GM12878 (cell line): ENCODE measurements around the gene KRTAP10-8. TPM values are rescaled to one million over a fixed set of nuclear protein-coding genes. Genes with fewer than 3 reads are reported as not detected.

ENCODE experiments used
- ATAC-seq: fragments of 200-7000 bp; cut with Tn5 transposase; 3 replicates; pipeline ENCODE4 v1.9.1; 2020; ENCODE audit warnings: mild to moderate bottlenecking, moderate library complexity
- BruUV-seq: library from RNA; stranded (reverse); fragments of 400-500 nt; replicated peaks from 2 replicates; lab custom pipeline; 2021; lab: Mats Ljungman, UMichigan
- CTCF ChIA-PET: fragments of 300-600 bp; sonication (Branson Sonifier 250); formaldehyde crosslinking; extraction: SDS; loops from one replicate; lab custom pipeline; 2021; ENCODE audit warnings: inconsistent platforms; lab: Yijun Ruan, JAX
- POLR2A ChIA-PET: fragments of 350-600 bp; formaldehyde crosslinking; extraction: SDS; loops from one replicate; lab custom pipeline; 2021; ENCODE audit warnings: inconsistent platforms; lab: Charles Lee
- RAD21 ChIA-PET: fragments of 300-600 bp; sonication (Branson Sonifier 250); formaldehyde crosslinking; loops from one replicate; lab custom pipeline; 2023; ENCODE audit warnings: antibody characterized with exemption; ENCODE audit not compliant: unreplicated experiment; lab: Charles Lee
- SMC1A ChIA-PET: fragments of 300-600 bp; sonication (Branson Sonifier 250); formaldehyde crosslinking; loops from one replicate; lab custom pipeline; 2023; ENCODE audit not compliant: unreplicated experiment, uncharacterized antibody; lab: Charles Lee
- DNase-seq: peaks from one replicate; pipeline ENCODE4 v3.0.0-alpha.2; 2011; ENCODE audit warnings: low read depth, low spot score
- FAIRE-seq: peaks from 3 replicates; lab custom pipeline; 2011; peaks lifted over from hg19 to GRCh38; lab: Jason Lieb, UNC
- H2AFZ ChIP-seq: 2 replicates; pipeline ENCODE4 v1.6.0; 2011; ENCODE audit warnings: low read depth, low read length, control low read depth; ENCODE audit not compliant: control insufficient read depth
- H3K27ac ChIP-seq: 2 replicates; pipeline ENCODE4 v1.5.1; 2011; ENCODE audit warnings: control low read depth; ENCODE audit not compliant: control insufficient read depth, insufficient read depth
- H3K27me3 ChIP-seq, 2 experiments: replicated peaks in 1 of 2; 2 replicates each; pipeline versions ENCODE4 v1.6.0 to v1.6.1; 2011; ENCODE audit warnings: low read length in 1 of 2; ENCODE audit not compliant: control insufficient read depth in 2 of 2, insufficient read depth in 2 of 2
- H3K36me3 ChIP-seq, 2 experiments: 2 replicates each; pipeline ENCODE4 v1.5.1; 2011; ENCODE audit warnings: low read length in 1 of 2; ENCODE audit not compliant: control insufficient read depth in 2 of 2, insufficient read depth in 2 of 2
- H3K4me1 ChIP-seq: 2 replicates; pipeline ENCODE4 v1.6.1; 2011; ENCODE audit warnings: mild to moderate bottlenecking, low read length, moderate library complexity, mixed read lengths; ENCODE audit not compliant: control insufficient read depth, insufficient read depth
- H3K4me2 ChIP-seq: 2 replicates; pipeline ENCODE4 v1.6.0; 2011; ENCODE audit warnings: control low read depth; ENCODE audit not compliant: control insufficient read depth, insufficient read depth
- H3K4me3 ChIP-seq: fragments of 200-600 bp; sonication (generic); 2 replicates; pipeline ENCODE4 v1.5.1; 2016
- H3K79me2 ChIP-seq: 2 replicates; pipeline ENCODE4 v1.6.0; 2011; ENCODE audit warnings: low read length; ENCODE audit not compliant: control insufficient read depth, insufficient read depth
- H3K9ac ChIP-seq: 2 replicates; pipeline ENCODE4 v1.8.0; 2011; ENCODE audit warnings: low read length, control low read depth, mixed read lengths; ENCODE audit not compliant: control insufficient read depth, insufficient read depth
- H3K9me3 ChIP-seq: replicated peaks from 3 replicates; pipeline ENCODE4 v1.5.1; 2011; ENCODE audit warnings: mild to moderate bottlenecking, low read length; ENCODE audit not compliant: control insufficient read depth, insufficient read depth
- H4K20me1 ChIP-seq: 2 replicates; pipeline ENCODE4 v1.6.0; 2011; ENCODE audit not compliant: control insufficient read depth, insufficient read depth
- CREB1 ChIP-seq: IDR thresholded peaks from 2 replicates; pipeline ENCODE4 v1.6.1; 2012; ENCODE audit warnings: low read depth, mild to moderate bottlenecking, inconsistent platforms
- GABPA ChIP-seq: IDR thresholded peaks from 2 replicates; pipeline ENCODE4 v1.6.1; 2014; ENCODE audit warnings: antibody characterized with exemption, low read depth, mild to moderate bottlenecking, inconsistent platforms
- KDM1A ChIP-seq: fragments of 200-600 bp; sonication (generic); IDR thresholded peaks from 2 replicates; pipeline ENCODE4 v1.6.1; 2016; ENCODE audit warnings: borderline replicate concordance
- MLLT1 ChIP-seq: fragments of 450-650 bp; IDR thresholded peaks from 2 replicates; pipeline ENCODE4 v1.6.1; 2016; ENCODE audit warnings: mild to moderate bottlenecking
- PAX8 ChIP-seq: fragments of 450-650 bp; IDR thresholded peaks from 2 replicates; pipeline ENCODE4 v1.6.1; 2017; ENCODE audit warnings: mild to moderate bottlenecking, moderate library complexity
- PML ChIP-seq: IDR thresholded peaks from 2 replicates; pipeline ENCODE4 v1.6.1; 2012; ENCODE audit warnings: low read length, inconsistent platforms
- POLR2AphosphoS2 ChIP-seq: IDR thresholded peaks from 2 replicates; pipeline ENCODE4 v1.6.1; 2011; ENCODE audit warnings: low read depth, mild to moderate bottlenecking, low read length, improper control_type of control experiment, moderate library complexity
- POU2F2 ChIP-seq: IDR thresholded peaks from 3 replicates; pipeline ENCODE4 v1.6.1; 2011; ENCODE audit warnings: low read depth, mild to moderate bottlenecking, low read length, borderline replicate concordance
- RBBP5 ChIP-seq: fragments of 200-600 bp; sonication (generic); conservative IDR thresholded peaks from 2 replicates; pipeline ENCODE4 v1.6.1; 2016
- SP1 ChIP-seq: IDR thresholded peaks from one replicate; pipeline ENCODE4 v1.6.1; 2011; ENCODE audit warnings: low read depth, low read length
- STAT1 ChIP-seq: fragments of 450-650 bp; conservative IDR thresholded peaks from 2 replicates; pipeline ENCODE4 v1.6.1; 2014; ENCODE audit warnings: antibody characterized with exemption, mild to moderate bottlenecking
- TARDBP ChIP-seq: IDR thresholded peaks from 2 replicates; pipeline ENCODE4 v1.6.1; 2016; ENCODE audit warnings: borderline replicate concordance
- ZNF592 ChIP-seq: fragments of 450-650 bp; IDR thresholded peaks from 2 replicates; pipeline ENCODE4 v1.6.1; 2017; ENCODE audit warnings: mild to moderate bottlenecking, moderate library complexity
- WGBS: methylation state at CpG from one replicate; pipeline ENCODE4 v1.1.6; 2016; ENCODE audit warnings: low lambda C conversion rate; ENCODE audit not compliant: insufficient replicate concordance, insufficient coverage; ENCODE audit errors: missing lambda C conversion rate; 5-methylcytosine and 5-hydroxymethylcytosine counted together
- in situ Hi-C: fragments of 300-500 bp; cut with MboI; formaldehyde crosslinking; loops from 9 replicates; pipeline ENCODE4 v1.14.3; 2018; ENCODE audit warnings: mixed read lengths
- intact Hi-C: fragments of 100-400 bp; cut with micrococcal nuclease; formaldehyde crosslinking; loops from one replicate; pipeline ENCODE4 v1.14.2; 2022; ENCODE audit not compliant: unreplicated experiment
- polyA plus RNA-seq, 11 experiments: library from polyadenylated mRNA; depleted of rRNA in 4 of 11; unstranded in 6 of 11; stranded (reverse) in 5 of 11; fragments of >200 nt; fragmentation: Nextera tagmentation in 4 of 11; fragmentation: Illumina TruSeq in 1 of 11; extraction: Ambion mirVana in 4 of 11; extraction: Trizol in 1 of 11; gene quantifications; 1 replicate in 1 of 11; 2 replicates in 10 of 11; pipeline versions ENCODE4 v1.2.1 to v1.2.3, GENCODE V29; 2011 to 2016; ENCODE audit warnings: inconsistent platforms in 2 of 11, missing spikeins in 2 of 11, low read depth in 1 of 11
- total RNA-seq, 4 experiments: library from RNA; depleted of rRNA in 3 of 4; stranded (reverse); fragments of >200 nt in 3 of 4; fragmentation: Illumina TruSeq in 1 of 4; extraction: Trizol in 1 of 4; gene quantifications; 2 replicates each; pipeline versions ENCODE4 v1.2.1 to v1.2.3, GENCODE V29; 2013 to 2021

The KRTAP10-8 gene
- total and polyA plus RNA-seq, 10 of the 15 experiments (the other 5 are each of a cell fraction or from before 2014, with no cell fraction given), result not detected

DNA sequence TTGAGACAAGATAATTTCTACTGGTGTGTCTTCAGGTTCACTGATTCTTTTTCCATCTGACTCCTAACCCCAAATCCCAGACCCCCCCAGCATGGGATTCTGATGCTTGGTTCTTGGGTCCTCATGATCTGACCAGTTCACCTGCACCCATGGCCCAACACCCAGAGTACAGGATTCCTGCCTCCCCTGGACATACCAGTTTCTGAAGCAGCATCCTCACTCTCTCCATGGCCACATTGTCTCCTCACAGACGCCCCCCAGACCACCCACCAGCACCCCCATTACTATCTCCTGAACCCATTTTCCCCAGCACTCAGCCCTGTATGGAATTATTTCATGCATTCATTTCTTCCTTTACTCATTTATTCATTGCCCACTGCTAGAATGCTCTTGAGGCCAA lies 45.0 kb downstream of the KRTAP10-8 start:
- Histone ChIP-seq H3K9ac (no peak overlapping the region), H3K27ac (no peak overlapping the region), H3K4me1 (no peaks in the 10 kb centered on the region), H3K4me3 (no peak overlapping the region), H4K20me1 (no peaks in the 10 kb centered on the region), H3K79me2 (no peaks in the 10 kb centered on the region), H3K9me3 (peaks cover 2% of the 10 kb centered on the region; the same call in 1 of the 3 replicates), H3K27me3 (no peaks in the 10 kb centered on the region), H2AFZ (no peak overlapping the region), H3K4me2 (no peak overlapping the region), H3K36me3 (no peaks in the 10 kb centered on the region)
- ATAC-seq (no peak), FAIRE-seq (no peak), DNase-seq (no peak)
- TF ChIP-seq GABPA, result no peak
- TF ChIP-seq POLR2AphosphoS2, result no peak
- TF ChIP-seq STAT1, result no peak
- BruUV-seq, result no TSS peak
- intact Hi-C loops, result no loop called here
- in situ Hi-C loops, result no loop called here
- SMC1A ChIA-PET, result no interaction called here
- POLR2A ChIA-PET, result no interaction called here
- RAD21 ChIA-PET, result no interaction called here
- CTCF ChIA-PET, result no interaction called here
- WGBS, result 0% methylated on average over 1 of the region's 1 CpG

GRCh38 chr21:44657635-44658540 lies 46.0 kb downstream of the KRTAP10-8 start, which contains the start of gene KRTAP12-3:
Gene KRTAP12-3, plus strand, starts transcription at chr21:44657932. Its CDS starts 48 bp downstream, at chr21:44657980.
- Histone ChIP-seq H3K4me3 (no peak within 1 kb of the TSS), H3K4me2 (peak within 1 kb of the TSS; percentile 26; the same call in 1 of the 2 replicates), H3K36me3 (no peaks in the 10 kb centered on the region), H3K9me3 (peaks cover 2% of the 10 kb centered on the region; the same call in 1 of the 3 replicates), H3K27ac (no peak within 1 kb of the TSS), H2AFZ (no peak within 1 kb of the TSS), H3K79me2 (no peaks in the 10 kb centered on the region), H4K20me1 (no peaks in the 10 kb centered on the region), H3K27me3 (no peaks in the 10 kb centered on the region), H3K9ac (no peak within 1 kb of the TSS), H3K4me1 (no peaks in the 10 kb centered on the region)
- ChIA-PET POLR2A (no interaction called here), RAD21 (no interaction called here), SMC1A (no interaction called here), CTCF (no interaction called here)
- no TSS peak for BruUV-seq
- whole genome bisulfite sequencing, result 39% methylated on average over 26 of the region's 26 CpGs
- intact Hi-C loops, result no loop called here
- in situ Hi-C loops, result no loop called here
- ATAC-seq (no peak), DNase-seq (no peak), FAIRE-seq (no peak)
- no peak for TF ChIP-seq KDM1A
- TF ChIP-seq PAX8, result no peak
- no peak for TF ChIP-seq CREB1
- TF ChIP-seq MLLT1, result no peak
- TF ChIP-seq SP1, result no peak
- TF ChIP-seq ZNF592, result no peak
- TF ChIP-seq RBBP5, result no peak
- TF ChIP-seq POU2F2, result no peak
- no peak for TF ChIP-seq PML
- no peak for TF ChIP-seq TARDBP
